Vagina (tissue), 2 donors: ENCODE measurements around the gene LTC4S.

Source experiments
- POLR2A ChIP-seq, 2 donors: fragments of 450-650 bp; IDR thresholded peaks; one replicate each; pipeline ENCODE4 v1.6.1; 2017; ENCODE audit warnings: antibody characterized with exemption in 2 of 2, mild to moderate bottlenecking in 2 of 2, moderate library complexity in 2 of 2
- TF ChIP-seq, protein P1 (sequence below), 3 experiments: fragments of 450-650 bp in 2 of 3; fragments of 200-600 bp in 1 of 3; sonication (generic) in 1 of 3; IDR thresholded peaks; one replicate each; pipeline ENCODE4 v1.5.1; 2017 to 2019; ENCODE audit warnings: antibody characterized with exemption in 3 of 3, mild to moderate bottlenecking in 2 of 3, moderate library complexity in 2 of 3

DNA sequence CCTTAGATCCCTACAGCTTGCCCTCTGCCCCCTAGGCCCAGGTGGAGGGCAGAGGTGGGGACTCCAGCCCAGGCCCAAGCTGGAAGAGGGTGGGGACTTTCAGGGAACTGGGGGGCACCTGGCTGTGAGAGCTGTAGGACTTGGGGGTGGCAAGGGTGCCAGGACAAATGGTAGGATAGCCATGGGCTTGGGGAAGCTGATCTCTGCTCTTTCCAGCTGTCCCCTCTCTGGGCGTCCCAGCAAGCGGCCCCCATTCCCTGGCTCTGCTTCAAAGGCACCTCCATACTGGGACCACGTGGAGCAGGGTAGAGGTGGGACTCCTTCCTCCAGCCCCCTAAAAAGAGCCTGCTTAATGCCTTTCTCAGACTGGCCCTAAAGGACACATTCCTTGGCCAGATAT, 385 bp downstream of the LTC4S start:
- TF ChIP-seq, protein P1, sequence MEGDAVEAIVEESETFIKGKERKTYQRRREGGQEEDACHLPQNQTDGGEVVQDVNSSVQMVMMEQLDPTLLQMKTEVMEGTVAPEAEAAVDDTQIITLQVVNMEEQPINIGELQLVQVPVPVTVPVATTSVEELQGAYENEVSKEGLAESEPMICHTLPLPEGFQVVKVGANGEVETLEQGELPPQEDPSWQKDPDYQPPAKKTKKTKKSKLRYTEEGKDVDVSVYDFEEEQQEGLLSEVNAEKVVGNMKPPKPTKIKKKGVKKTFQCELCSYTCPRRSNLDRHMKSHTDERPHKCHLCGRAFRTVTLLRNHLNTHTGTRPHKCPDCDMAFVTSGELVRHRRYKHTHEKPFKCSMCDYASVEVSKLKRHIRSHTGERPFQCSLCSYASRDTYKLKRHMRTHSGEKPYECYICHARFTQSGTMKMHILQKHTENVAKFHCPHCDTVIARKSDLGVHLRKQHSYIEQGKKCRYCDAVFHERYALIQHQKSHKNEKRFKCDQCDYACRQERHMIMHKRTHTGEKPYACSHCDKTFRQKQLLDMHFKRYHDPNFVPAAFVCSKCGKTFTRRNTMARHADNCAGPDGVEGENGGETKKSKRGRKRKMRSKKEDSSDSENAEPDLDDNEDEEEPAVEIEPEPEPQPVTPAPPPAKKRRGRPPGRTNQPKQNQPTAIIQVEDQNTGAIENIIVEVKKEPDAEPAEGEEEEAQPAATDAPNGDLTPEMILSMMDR (IDR thresholded peaks at IDR 0.05), result no peak
- no peak for TF ChIP-seq POLR2A (IDR thresholded peaks at IDR 0.05)
